ENCODE results near the gene CFAP74.

The CFAP74 gene

GRCh38 chr1:1911350-1912041 is 92.1 kb downstream of the CFAP74 start:
- peaks cover 8% of the 10 kb centered on the region for H3K4me1 Mint-ChIP-seq (ENCODE audit: low read depth)
- H3K27me3 Mint-ChIP-seq, result peaks cover 5% of the 10 kb centered on the region
- peak overlapping the region; percentile 9 for H3K4me3 Mint-ChIP-seq
- H3K9me3 Mint-ChIP-seq, result no peaks in the 10 kb centered on the region
- H3K27ac Mint-ChIP-seq, result no peak overlapping the region
- no peaks in the 10 kb centered on the region for H3K36me3 Mint-ChIP-seq (ENCODE audit: low read depth)

- Mint-ChIP-seq H3K4me3 (peak overlapping the region; percentile 92), H3K27ac (no peak overlapping the region), H3K9me3 (no peaks in the 10 kb centered on the region), H3K27me3 (peaks cover 5% of the 10 kb centered on the region), H3K36me3 (ENCODE audit: low read depth) (no peaks in the 10 kb centered on the region), H3K4me1 (ENCODE audit: low read depth) (peaks cover 13% of the 10 kb centered on the region)
These were observed 92.8 kb downstream of the CFAP74 start for GRCh38 chr1:1910651-1911331.

DNA sequence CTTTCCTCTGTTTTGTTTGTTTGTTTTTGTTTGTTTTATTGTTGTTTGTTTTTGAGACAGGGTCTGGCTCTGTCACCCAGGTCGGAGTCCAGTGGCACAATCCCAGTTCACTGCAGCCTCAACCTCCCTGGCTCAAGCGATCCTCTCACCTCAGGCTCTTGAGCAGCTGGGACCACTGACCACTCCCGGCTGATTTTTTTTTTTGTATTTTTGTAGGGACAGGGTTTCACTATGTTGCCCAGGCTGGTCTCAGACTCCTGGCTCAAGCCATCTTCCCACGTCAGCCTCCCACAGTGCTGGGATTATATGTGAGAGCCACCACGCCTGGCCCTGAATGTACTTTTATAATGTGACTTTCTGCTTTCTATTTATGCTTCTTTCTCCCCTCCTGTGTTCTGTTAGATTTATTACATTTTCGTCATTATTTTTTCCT is 93.5 kb downstream of the CFAP74 start:
- peak overlapping the region; percentile 89 for H3K27ac Mint-ChIP-seq
- H3K36me3 Mint-ChIP-seq (ENCODE audit: low read depth), result no peaks in the 10 kb centered on the region
- H3K9me3 Mint-ChIP-seq, result no peaks in the 10 kb centered on the region
- peaks cover 5% of the 10 kb centered on the region for H3K27me3 Mint-ChIP-seq
- H3K4me3 Mint-ChIP-seq, result peak overlapping the region; percentile 92
- H3K4me1 Mint-ChIP-seq (ENCODE audit: low read depth), result peaks cover 13% of the 10 kb centered on the region

DNA sequence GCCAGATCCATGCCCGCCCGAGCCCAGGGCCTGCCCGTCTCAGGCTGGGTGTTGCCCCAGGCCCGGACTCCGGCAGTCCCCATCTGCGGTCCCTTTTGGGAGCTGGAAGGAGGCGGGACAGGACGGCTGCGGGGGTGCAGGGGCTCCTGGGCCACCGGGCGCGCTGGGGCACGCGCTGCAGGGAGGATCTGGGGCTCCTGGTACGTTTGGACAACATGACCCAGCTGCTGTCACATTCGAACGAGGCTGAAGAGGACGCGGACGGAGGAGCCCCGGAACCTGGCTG is 95.1 kb downstream of the CFAP74 start:
- Mint-ChIP-seq H3K9me3 (no peaks in the 10 kb centered on the region), H3K4me1 (ENCODE audit: low read depth) (peaks cover 13% of the 10 kb centered on the region), H3K36me3 (ENCODE audit: low read depth) (no peaks in the 10 kb centered on the region), H3K27me3 (no peaks in the 10 kb centered on the region), H3K27ac (no peak overlapping the region), H3K4me3 (peak overlapping the region; percentile 60)

DNA sequence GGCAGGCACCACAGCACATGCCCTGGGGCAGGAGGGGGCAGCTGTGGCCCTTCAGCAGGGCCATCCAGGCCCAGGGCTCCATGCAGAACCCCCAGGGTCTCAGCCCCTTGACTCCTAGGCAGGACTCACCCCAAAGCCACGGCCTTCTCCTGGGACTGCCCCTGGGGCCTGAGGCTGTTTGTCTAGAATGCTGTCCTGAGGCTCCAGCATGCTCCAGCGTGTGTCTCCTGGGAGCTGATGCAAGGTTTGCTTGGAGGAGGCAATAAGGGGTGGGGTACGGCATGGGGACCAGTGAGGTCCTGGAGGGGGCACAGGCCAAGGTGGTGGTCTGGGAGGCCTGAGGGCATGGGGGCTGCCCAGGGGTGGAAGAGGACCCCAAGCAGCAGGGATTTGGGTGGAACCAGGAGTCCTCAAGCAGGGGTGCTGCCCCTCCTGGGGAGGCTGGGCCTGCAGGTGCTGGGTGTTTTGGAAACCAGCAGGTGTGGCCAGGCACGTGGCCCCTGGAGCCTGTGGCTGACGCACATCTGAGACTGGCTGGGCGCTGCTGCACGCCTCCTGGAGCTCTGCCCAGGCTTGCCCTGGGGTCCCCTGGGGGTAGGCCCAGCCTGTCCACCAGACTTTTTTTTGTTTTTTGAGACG is 96.4 kb downstream of the CFAP74 start:
- H3K4me1 Mint-ChIP-seq (ENCODE audit: low read depth), result peaks cover 13% of the 10 kb centered on the region
- H3K36me3 Mint-ChIP-seq (ENCODE audit: low read depth), result no peaks in the 10 kb centered on the region
- H3K4me3 Mint-ChIP-seq, result no peak overlapping the region
- no peaks in the 10 kb centered on the region for H3K9me3 Mint-ChIP-seq
- no peaks in the 10 kb centered on the region for H3K27me3 Mint-ChIP-seq
- H3K27ac Mint-ChIP-seq, result no peak overlapping the region

GRCh38 chr1:1906185-1907097 is 97.1 kb downstream of the CFAP74 start:
- no peak overlapping the region for H3K4me3 Mint-ChIP-seq
- H3K9me3 Mint-ChIP-seq, result no peaks in the 10 kb centered on the region
- peaks cover 13% of the 10 kb centered on the region for H3K4me1 Mint-ChIP-seq (ENCODE audit: low read depth)
- H3K27me3 Mint-ChIP-seq, result no peaks in the 10 kb centered on the region
- no peak overlapping the region for H3K27ac Mint-ChIP-seq
- no peaks in the 10 kb centered on the region for H3K36me3 Mint-ChIP-seq (ENCODE audit: low read depth)

DNA sequence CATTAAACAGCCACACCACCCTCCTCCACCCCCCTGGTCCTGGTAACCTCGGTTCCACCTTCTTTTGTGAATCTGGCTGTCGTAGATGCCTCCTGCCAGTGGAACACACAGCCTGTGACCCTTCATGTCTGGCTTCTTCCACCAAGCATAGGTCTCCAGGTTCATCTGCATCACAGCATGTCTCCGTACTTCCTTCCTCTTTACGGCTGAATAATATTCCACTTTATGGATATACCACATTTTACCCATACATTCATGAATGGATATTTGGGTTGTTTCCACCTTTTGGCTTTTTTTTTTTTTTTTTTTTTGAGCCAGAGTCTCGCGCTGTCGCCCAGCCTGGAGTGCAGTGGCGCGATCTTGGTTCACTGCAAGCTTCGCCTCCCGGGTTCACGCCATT is 100.4 kb downstream of the CFAP74 start:
- Mint-ChIP-seq H3K4me1 (ENCODE audit: low read depth) (peaks cover 5% of the 10 kb centered on the region), H3K9me3 (no peaks in the 10 kb centered on the region), H3K27me3 (no peaks in the 10 kb centered on the region), H3K27ac (no peak overlapping the region), H3K36me3 (ENCODE audit: low read depth) (no peaks in the 10 kb centered on the region), H3K4me3 (no peak overlapping the region)

DNA sequence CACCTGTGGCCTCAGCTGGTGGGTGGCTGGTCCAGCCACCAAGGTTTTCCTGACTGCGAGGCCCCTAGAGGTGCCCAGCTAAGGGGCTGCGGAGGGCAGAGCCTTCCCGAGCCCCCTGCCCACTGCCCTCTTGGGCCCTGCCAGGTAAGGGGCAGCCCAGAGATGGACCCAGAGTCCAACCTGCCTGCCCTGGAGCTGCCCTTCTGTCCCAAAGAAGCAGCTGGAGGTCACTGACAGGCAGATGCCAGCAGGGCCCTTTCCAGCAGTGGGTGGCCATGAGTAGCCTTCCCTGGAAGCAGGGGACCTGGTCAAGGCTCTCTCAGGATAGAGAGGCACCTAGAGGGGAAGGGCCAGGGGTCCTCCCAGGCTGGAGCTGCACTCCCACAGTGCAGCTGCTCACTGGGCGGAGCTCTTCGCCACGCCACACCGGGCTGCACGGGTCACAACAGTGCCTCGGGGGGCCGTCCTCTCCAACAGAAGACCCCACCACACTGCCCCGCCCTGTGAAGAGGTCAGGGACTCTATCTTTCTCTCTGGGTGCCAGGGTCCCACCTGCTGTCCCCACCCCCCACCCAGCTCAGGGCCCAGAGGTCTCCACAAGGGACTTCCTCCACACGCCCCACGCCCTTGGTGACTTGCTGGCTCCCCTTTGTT is 101.8 kb downstream of the CFAP74 start:
- Mint-ChIP-seq H3K36me3 (ENCODE audit: low read depth) (no peaks in the 10 kb centered on the region), H3K27ac (no peak overlapping the region), H3K27me3 (no peaks in the 10 kb centered on the region), H3K9me3 (no peaks in the 10 kb centered on the region), H3K4me3 (no peak overlapping the region), H3K4me1 (ENCODE audit: low read depth) (peaks cover 5% of the 10 kb centered on the region)

- Mint-ChIP-seq H3K27me3 (no peaks in the 10 kb centered on the region), H3K36me3 (ENCODE audit: low read depth) (no peaks in the 10 kb centered on the region), H3K9me3 (no peaks in the 10 kb centered on the region), H3K4me3 (no peak overlapping the region), H3K4me1 (ENCODE audit: low read depth) (peaks cover 2% of the 10 kb centered on the region), H3K27ac (no peak overlapping the region)
These were observed 102.5 kb downstream of the CFAP74 start for GRCh38 chr1:1900883-1901640.

GRCh38 chr1:1899967-1900327 is 103.6 kb downstream of the CFAP74 start:
- Mint-ChIP-seq H3K27me3 (no peaks in the 10 kb centered on the region), H3K4me1 (ENCODE audit: low read depth) (peaks cover 11% of the 10 kb centered on the region), H3K9me3 (no peaks in the 10 kb centered on the region), H3K36me3 (ENCODE audit: low read depth) (no peaks in the 10 kb centered on the region), H3K27ac (no peak overlapping the region), H3K4me3 (no peak overlapping the region)

DNA sequence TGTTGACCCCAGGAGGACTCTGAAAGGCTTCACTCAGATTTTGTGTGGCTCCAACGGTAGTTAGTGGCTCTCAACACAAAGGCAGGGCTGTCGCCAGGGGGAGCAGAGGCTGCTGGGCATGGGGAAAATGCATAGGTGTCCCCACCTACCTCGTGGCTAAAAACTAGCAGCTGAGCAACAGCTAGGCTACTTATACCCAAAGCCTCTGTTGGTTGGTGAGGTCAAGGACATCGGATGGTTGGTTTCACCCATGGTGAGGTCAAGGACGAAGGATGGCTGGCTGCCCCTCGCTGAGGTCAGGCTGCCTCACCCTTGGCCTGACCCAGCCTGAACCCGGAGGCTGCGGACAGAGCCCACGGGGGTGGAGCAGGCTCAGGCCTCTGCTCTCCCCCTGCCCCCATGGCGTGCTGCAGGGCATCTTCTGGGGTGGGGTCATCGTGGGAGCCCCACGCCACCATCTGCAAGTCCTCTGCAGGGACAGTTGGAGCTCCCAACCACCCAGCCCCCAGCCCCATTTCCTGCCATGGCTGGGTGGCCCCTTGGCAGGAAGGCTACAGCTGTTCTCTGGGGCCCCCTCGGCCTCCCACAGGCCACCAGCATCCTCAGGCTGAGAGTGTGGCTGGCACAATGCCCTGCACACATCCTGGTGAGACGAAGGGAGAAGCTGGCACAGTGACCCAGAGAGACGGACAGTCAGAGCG is 104.2 kb downstream of the CFAP74 start:
- Mint-ChIP-seq H3K4me3 (no peak overlapping the region), H3K27me3 (no peaks in the 10 kb centered on the region), H3K9me3 (no peaks in the 10 kb centered on the region), H3K27ac (no peak overlapping the region), H3K36me3 (ENCODE audit: low read depth) (no peaks in the 10 kb centered on the region), H3K4me1 (ENCODE audit: low read depth) (peaks cover 17% of the 10 kb centered on the region)

- Mint-ChIP-seq H3K27me3 (no peaks in the 10 kb centered on the region), H3K4me3 (no peak overlapping the region), H3K36me3 (ENCODE audit: low read depth) (no peaks in the 10 kb centered on the region), H3K9me3 (no peaks in the 10 kb centered on the region), H3K4me1 (ENCODE audit: low read depth) (peaks cover 25% of the 10 kb centered on the region), H3K27ac (no peak overlapping the region)
These were observed 105.2 kb downstream of the CFAP74 start for GRCh38 chr1:1898246-1898933.

Measured in stimulated activated naive CD8-positive, alpha-beta T cell treated with anti-CD3 and anti-CD28 coated beads, Interleukin-15, Interleukin-2, amounts not matched to agents 100 ng/mL and 50 ng/mL, for 24 hours (primary cell).